Peyer's patch (tissue), 4 donors: ENCODE results near the gene ELL2. TPM values are rescaled to one million over a fixed set of nuclear protein-coding genes. Genes with fewer than 3 reads are reported as not detected.
"Not testable (repeated sequence)": the region's sequence is repeated elsewhere in the genome, so short reads cannot be mapped to it uniquely, and the experiment has no call there.

Source experiments
- DNase-seq, 3 donors: peaks; one replicate each; pipeline ENCODE4 v3.0.0-alpha.2; 2017 to 2019
- H3K27ac ChIP-seq, 4 donors: fragments of 200-600 bp; sonication (generic); one replicate each; pipeline ENCODE4 v1.5.1; 2016 to 2019
- H3K27me3 ChIP-seq, 2 donors: fragments of 200-600 bp; sonication (generic); one replicate each; pipeline ENCODE4 v1.5.1; 2019
- H3K36me3 ChIP-seq, 3 donors: fragments of 200-600 bp; sonication (generic); one replicate each; pipeline ENCODE4 v1.5.1; 2016 to 2019
- H3K4me1 ChIP-seq, 4 donors: fragments of 200-600 bp; sonication (generic); one replicate each; pipeline ENCODE4 v1.5.1; 2016 to 2019
- H3K4me3 ChIP-seq, 4 donors: fragments of 200-600 bp; sonication (generic); 1 replicate in 3 of 4; 2 replicates in 1 of 4; pipeline ENCODE4 v1.5.1; 2016 to 2019; ENCODE audit warnings: mild to moderate bottlenecking in 1 of 4
- H3K9me3 ChIP-seq, 4 donors: fragments of 200-600 bp; sonication (generic); one replicate each; pipeline ENCODE4 v1.5.1; 2016 to 2019; ENCODE audit warnings: mild to moderate bottlenecking in 1 of 4
- POLR2A ChIP-seq, 2 donors: fragments of 450-650 bp; IDR thresholded peaks; one replicate each; pipeline ENCODE4 v1.5.1; 2017; ENCODE audit warnings: antibody characterized with exemption in 2 of 2, mild to moderate bottlenecking in 2 of 2, moderate library complexity in 2 of 2
- total RNA-seq, 4 donors: library from RNA; depleted of rRNA; stranded (reverse); fragments of >200 nt; gene quantifications; one replicate each; pipeline ENCODE4 v1.1.0, GENCODE V29; 2016
- TF ChIP-seq, protein P1 (sequence below), 6 experiments: fragments of 450-650 bp in 4 of 6; fragments of 200-600 bp in 2 of 6; sonication (generic) in 1 of 6; IDR thresholded peaks; one replicate each; pipeline ENCODE4 v1.5.1; 2017 to 2019; ENCODE audit warnings: antibody characterized with exemption in 6 of 6, mild to moderate bottlenecking in 3 of 6, moderate library complexity in 1 of 6

Gene ELL2
- total RNA-seq, 4 donors from 2014 or later: 27.9 to 88.3 (median 38.7) TPM

DNA sequence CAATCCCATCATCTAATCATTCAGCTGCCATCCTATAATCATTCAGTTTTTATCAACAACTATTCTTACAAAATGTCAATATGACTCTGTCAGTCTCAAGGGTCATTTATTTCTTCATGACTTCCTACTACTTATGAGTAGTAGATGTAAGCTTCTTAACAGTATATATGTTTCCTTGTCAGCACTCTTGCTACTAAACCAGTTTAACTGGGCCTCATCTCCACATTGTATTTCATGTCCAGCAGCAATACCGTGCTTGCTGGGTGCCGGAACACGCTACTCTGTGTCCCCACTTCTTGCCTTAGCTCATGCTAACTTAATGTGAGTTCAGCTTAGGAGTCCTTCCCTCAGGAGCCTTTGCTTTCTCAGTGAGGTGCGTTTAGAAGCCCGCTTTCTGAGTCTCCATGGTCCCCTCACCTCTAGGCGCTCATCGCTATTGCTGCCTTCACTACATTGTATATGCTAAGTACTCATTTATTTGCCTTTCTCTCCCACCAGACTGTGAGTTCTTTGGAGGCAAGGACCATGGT, 32.9 kb downstream of the ELL2 start:
- no peak for TF ChIP-seq POLR2A (IDR thresholded peaks at IDR 0.05)
- TF ChIP-seq, protein P1, sequence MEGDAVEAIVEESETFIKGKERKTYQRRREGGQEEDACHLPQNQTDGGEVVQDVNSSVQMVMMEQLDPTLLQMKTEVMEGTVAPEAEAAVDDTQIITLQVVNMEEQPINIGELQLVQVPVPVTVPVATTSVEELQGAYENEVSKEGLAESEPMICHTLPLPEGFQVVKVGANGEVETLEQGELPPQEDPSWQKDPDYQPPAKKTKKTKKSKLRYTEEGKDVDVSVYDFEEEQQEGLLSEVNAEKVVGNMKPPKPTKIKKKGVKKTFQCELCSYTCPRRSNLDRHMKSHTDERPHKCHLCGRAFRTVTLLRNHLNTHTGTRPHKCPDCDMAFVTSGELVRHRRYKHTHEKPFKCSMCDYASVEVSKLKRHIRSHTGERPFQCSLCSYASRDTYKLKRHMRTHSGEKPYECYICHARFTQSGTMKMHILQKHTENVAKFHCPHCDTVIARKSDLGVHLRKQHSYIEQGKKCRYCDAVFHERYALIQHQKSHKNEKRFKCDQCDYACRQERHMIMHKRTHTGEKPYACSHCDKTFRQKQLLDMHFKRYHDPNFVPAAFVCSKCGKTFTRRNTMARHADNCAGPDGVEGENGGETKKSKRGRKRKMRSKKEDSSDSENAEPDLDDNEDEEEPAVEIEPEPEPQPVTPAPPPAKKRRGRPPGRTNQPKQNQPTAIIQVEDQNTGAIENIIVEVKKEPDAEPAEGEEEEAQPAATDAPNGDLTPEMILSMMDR (IDR thresholded peaks at IDR 0.05): no peak
- Histone ChIP-seq H3K4me1 (peaks cover 0 to 4% (median 0%) of the 10 kb centered on the region in 4 donors), H3K4me3 (no peak overlapping the region), H3K27ac (no peak overlapping the region), H3K27me3 (no peaks in the 10 kb centered on the region), H3K9me3 (no peaks in the 10 kb centered on the region), H3K36me3 (no peaks in the 10 kb centered on the region)
- DNase-seq: no peak

DNA sequence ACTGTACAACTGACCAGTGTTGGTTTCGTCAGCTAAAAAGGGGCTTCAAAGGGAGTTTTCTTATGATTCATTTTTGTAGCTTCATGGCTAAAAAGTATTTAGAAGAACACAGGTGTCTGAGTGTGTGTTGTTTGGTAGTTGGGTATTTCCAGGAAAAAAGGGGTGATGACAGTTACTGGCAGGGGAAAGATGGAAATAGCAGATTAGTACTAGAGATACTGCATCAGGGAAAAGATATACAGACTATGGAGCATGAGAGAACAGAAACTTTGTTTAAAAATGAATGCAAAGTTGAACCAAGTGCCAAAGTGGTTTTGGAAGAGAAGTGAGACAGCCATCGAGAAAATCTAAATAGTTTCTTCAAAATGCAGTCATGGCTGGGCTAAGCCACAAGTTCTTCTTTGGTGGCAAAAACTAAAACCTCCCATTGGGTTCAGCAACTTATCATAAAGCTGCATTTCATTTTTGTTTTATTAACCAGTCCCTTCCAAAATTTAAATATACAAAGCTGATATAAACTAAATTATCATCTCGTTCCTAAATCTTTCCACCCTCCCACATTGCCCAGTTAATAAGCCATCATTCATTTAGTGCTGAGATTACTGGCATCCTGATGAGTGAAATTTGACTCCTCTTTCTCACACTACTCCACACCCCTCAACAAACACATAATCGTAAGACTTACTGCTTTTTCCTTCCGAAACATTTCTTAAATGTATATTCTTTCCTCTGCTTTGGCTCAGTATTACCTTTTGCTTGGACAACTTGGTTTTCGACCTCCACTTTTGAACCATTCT, 33.5 kb downstream of the ELL2 start:
- no peak for TF ChIP-seq POLR2A (IDR thresholded peaks at IDR 0.05)
- TF ChIP-seq, protein P1 (IDR thresholded peaks at IDR 0.05): no peak
- H3K4me1 ChIP-seq: peaks cover 0 to 4% (median 0%) of the 10 kb centered on the region in 4 donors
- H3K27ac ChIP-seq: no peak overlapping the region
- H3K9me3 ChIP-seq: no peaks in the 10 kb centered on the region
- no peaks in the 10 kb centered on the region for H3K27me3 ChIP-seq
- no peak overlapping the region for H3K4me3 ChIP-seq
- no peaks in the 10 kb centered on the region for H3K36me3 ChIP-seq
- no peak for DNase-seq

DNA sequence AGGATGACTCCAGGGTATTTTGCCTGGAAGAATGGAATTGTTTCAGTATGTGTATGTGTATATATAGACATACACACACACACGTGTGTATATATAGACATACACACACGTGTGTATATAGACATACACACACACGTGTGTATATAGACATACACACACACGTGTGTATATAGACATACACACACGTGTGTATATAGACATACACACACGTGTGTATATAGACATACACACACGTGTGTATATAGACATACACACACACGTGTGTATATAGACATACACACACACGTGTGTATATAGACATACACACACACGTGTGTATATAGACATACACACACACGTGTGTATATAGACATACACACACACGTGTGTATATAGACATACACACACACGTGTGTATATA, 34.4 kb downstream of the ELL2 start:
- DNase-seq, H3K9me3 ChIP-seq, H3K4me3 ChIP-seq, H3K27ac ChIP-seq, H3K36me3 ChIP-seq, H3K4me1 ChIP-seq, H3K27me3 ChIP-seq: not testable (repeated sequence)

DNA sequence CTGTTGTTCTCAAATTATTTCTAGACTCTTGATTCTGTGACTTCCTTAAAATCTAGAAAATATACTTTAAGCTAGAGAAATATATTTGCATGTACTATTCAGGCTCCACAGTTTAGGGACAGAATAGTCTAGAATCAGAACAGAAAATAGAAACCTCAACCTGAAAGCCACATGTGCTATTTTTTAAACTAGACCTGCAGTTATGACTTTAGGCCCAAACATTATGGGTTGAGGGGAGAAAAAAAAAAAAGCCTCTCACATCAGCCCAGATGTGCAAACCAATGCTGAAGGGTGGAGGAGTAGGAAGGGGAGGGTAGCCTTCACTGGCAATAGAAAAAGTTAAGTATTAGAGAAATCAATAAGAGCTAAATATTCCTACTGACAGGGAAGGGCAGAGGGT, 35.7 kb downstream of the ELL2 start:
- no peaks in the 10 kb centered on the region for H3K9me3 ChIP-seq
- no peaks in the 10 kb centered on the region for H3K27me3 ChIP-seq
- H3K27ac ChIP-seq: no peak overlapping the region
- H3K4me1 ChIP-seq: no peaks in the 10 kb centered on the region
- H3K36me3 ChIP-seq: no peaks in the 10 kb centered on the region
- TF ChIP-seq, protein P1 (IDR thresholded peaks at IDR 0.05): no peak
- no peak for TF ChIP-seq POLR2A (IDR thresholded peaks at IDR 0.05)
- no peak for DNase-seq
- no peak overlapping the region for H3K4me3 ChIP-seq

DNA sequence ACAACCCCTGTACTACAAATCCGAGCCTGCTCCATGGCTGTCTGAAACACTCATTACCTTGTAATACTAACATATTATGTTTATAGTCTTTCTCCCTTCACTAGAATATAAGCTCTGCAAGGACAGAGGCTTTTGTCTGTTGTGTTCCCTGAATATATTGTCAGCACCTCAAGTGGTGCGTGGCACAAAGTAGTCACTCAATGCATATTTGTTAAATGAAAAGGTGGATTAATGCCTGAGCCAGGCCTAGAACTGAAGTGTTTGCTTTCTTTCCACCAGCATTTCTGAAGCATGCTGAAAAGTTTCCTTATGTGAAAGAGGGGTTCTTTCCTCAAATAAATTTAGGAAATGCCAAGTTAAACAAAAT, 36.3 kb downstream of the ELL2 start:
- H3K27ac ChIP-seq: no peak overlapping the region
- H3K36me3 ChIP-seq: no peaks in the 10 kb centered on the region
- no peaks in the 10 kb centered on the region for H3K9me3 ChIP-seq
- no peaks in the 10 kb centered on the region for H3K27me3 ChIP-seq
- no peak overlapping the region for H3K4me3 ChIP-seq
- TF ChIP-seq, protein P1 (IDR thresholded peaks at IDR 0.05): no peak
- no peak for TF ChIP-seq POLR2A (IDR thresholded peaks at IDR 0.05)
- H3K4me1 ChIP-seq: no peaks in the 10 kb centered on the region
- DNase-seq: no peak

DNA sequence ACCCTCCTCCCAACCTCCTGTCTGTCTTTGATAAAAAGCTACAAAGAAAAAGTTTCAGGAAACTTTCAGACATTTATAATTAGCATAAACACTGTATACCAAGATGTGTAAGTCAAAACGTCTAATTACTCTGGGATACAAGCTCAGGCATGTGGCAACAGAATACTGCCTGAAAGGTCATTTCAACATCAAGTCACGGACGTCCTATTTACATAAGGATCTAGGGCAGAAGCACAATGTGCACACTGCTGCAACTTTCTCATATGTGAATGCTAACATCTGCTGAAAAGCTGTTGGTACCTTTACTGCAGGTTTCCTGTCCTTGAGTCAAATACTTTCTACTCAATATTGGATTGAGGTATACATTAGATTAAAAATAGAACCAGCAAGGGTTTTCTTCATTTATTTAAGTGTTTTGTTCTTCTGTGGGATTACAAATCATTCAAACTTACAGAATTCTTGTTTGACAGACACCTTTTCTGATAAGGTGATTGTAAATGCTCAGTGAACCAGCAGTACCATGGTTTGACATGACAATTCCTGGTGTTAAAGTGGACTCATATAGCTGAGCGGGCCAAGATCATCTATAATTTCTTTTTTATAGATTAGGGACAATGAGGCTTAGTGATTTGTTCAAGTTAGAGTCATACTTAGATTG, 36.8 kb downstream of the ELL2 start:
- H3K9me3 ChIP-seq: no peaks in the 10 kb centered on the region
- H3K4me3 ChIP-seq: no peak overlapping the region
- no peak for DNase-seq
- H3K4me1 ChIP-seq: no peaks in the 10 kb centered on the region
- no peaks in the 10 kb centered on the region for H3K27me3 ChIP-seq
- no peaks in the 10 kb centered on the region for H3K36me3 ChIP-seq
- H3K27ac ChIP-seq: no peak overlapping the region
- no peak for TF ChIP-seq POLR2A (IDR thresholded peaks at IDR 0.05)
- TF ChIP-seq, protein P1 (IDR thresholded peaks at IDR 0.05): no peak
